ENCODE measurements around the gene FAM72A. TPM values are rescaled to one million over a fixed set of nuclear protein-coding genes. Genes with fewer than 3 reads are reported as not detected.
"Not testable (repeated sequence)": the region's sequence is repeated elsewhere in the genome, so short reads cannot be mapped to it uniquely, and the experiment has no call there.

The FAM72A gene
- 1.2 TPM for total RNA-seq
- long read RNA-seq, result 0 reads

DNA sequence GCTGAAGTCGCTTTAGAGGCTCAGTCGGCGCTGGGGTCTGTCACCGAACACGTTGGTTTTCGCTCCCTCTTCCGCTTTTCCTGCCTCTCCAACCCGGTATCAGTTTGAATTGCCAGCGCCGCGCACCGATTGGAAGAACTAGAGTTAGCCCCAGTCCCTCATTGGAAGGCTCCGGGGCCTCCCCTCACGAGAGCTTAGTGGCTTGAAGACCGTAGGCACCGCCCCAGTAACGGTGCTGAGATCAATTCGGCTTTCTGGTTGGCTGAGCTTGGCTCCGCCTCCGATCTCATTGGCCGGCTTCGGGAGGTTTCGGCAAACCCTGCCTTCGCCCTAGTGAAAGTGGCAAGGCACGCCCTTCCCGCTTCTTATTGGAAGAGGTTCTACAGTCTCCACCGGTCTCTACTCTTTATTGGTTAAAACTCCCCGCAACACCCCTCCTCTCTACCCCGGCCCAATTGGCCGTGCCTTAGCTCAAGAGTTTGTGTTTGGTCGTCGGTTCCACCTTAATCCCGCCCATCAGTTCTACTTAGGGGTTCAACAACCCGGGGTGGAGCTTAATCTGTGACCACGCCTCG is at the start of gene FAM72A:
Gene FAM72A, minus strand, starts transcription at position 51 of the 575 bp plus-strand sequence. CDS start 814 bp downstream, outside the sequence.
- ATAC-seq (ENCODE audit: poor library complexity), result peak; percentile 88
- intact Hi-C loops (cut with DNase I), result not testable (repeated sequence)
- peak; percentile 98 for DNase-seq

GRCh38 chr1:206250953-206251681 is 48.5 kb upstream of the FAM72A start:
- DNase-seq; intact Hi-C loops (cut with DNase I); ATAC-seq (ENCODE audit: poor library complexity): not testable (repeated sequence)

DNA sequence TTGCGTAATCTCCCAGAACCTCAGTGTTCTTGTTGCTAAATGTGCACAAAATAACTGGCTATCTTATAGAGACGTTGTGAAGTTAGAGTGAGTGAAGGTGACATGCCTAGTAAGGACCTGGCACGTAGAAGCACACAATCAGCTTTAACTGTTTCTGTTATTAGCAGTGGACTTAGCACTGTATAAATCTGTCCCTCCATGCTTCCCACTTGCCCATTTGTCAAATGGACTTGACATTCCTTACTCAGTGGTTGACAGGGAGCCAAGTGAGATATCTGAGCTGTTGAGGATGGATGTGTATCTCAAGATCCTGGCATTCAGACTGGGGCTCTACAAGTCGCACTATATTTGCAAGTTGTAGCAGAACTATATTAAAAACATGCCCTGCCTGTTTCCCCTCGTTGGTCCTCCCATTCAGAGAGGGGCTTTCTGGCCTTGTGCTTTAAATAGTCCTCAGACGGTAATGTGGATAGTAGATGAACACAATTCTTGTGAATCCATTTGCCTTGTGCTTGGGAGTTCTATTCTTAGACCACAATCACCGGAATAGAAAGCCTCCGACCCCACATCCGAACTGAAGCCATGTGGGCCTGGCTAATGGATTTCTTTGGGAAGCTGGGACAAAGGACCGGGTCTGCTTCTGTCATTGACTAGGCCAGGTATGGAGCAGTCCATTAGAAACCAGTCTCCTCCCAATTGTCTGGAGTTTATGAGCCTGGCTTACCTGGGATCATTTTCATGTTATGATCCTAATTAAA is 43.7 kb upstream of the FAM72A start:
- peak; percentile 60 for ATAC-seq (ENCODE audit: poor library complexity)
- DNase-seq; intact Hi-C loops (cut with DNase I): not testable (repeated sequence)

- intact Hi-C loops (cut with DNase I); DNase-seq; ATAC-seq (ENCODE audit: poor library complexity): not testable (repeated sequence)
Measured at GRCh38 chr1:206245479-206245878, 42.8 kb upstream of the FAM72A start.

- intact Hi-C loops (cut with DNase I); DNase-seq: not testable (repeated sequence)
- peak; percentile 72 for ATAC-seq (ENCODE audit: poor library complexity)
Measured at GRCh38 chr1:206243335-206243734, 40.7 kb upstream of the FAM72A start.

GRCh38 chr1:206240288-206240687 is 37.6 kb upstream of the FAM72A start:
- DNase-seq; intact Hi-C loops (cut with DNase I): not testable (repeated sequence)
- peak; percentile 45 for ATAC-seq (ENCODE audit: poor library complexity)

DNA sequence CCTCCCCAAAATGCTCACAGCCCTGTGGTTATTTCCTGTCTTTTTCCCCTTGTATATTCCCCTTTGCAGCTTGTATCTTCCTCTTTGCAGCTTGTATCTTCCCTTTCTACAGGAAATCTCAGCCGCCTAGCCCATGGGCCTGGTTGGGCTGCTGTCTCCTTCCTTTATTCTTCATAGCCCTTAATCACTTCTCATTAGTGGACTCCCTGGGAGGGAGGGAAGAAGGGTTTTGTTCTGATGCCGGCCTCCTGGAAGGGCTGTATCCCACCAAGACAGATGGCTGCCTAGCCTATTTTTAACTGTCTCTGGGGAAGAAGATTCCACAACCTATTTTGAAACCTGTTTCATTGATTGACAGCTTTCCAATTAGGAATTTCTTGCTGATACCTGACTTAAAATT is 32.6 kb upstream of the FAM72A start:
- ATAC-seq (ENCODE audit: poor library complexity); intact Hi-C loops (cut with DNase I); DNase-seq: not testable (repeated sequence)

- intact Hi-C loops (cut with DNase I); DNase-seq; ATAC-seq (ENCODE audit: poor library complexity): not testable (repeated sequence)
Measured at GRCh38 chr1:206234189-206234916, 31.7 kb upstream of the FAM72A start.

DNA sequence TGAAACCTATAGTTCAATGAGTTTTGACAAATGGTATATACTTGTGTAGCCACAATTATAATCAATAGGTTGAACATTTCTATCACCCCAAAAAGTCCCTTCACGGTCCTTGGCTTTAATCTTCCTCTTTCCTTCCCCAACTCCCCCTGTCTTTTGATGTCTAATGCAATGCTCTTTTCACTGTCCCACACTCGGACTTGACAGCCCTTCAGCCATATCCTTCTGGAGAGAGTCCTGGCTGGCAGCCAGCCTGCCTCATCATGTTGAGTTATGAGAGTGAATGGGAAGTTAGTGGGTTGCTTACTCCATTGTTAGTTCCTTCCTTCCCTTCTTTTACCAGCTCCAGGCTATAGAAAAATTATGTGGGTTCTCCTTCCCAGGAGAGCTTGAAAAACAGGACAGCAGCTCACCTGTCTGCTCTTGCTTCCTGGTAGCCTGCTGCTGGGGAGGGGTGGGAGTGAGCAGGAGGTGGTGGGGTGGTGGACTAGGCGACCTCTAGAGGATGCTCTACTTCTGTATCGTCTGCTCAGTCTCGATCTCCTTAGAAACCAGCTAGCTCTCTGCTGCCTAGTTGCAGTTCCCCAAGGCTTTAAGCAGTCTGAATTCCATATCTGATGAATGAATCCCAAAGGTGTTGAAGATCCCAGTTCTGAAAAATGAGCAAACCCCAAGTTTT is 30.5 kb upstream of the FAM72A start:
- DNase-seq; intact Hi-C loops (cut with DNase I): not testable (repeated sequence)
- ATAC-seq (ENCODE audit: poor library complexity), result peak; percentile 90

GRCh38 chr1:206231989-206232388 is 29.4 kb upstream of the FAM72A start:
- ATAC-seq (ENCODE audit: poor library complexity); DNase-seq; intact Hi-C loops (cut with DNase I): not testable (repeated sequence)

DNA sequence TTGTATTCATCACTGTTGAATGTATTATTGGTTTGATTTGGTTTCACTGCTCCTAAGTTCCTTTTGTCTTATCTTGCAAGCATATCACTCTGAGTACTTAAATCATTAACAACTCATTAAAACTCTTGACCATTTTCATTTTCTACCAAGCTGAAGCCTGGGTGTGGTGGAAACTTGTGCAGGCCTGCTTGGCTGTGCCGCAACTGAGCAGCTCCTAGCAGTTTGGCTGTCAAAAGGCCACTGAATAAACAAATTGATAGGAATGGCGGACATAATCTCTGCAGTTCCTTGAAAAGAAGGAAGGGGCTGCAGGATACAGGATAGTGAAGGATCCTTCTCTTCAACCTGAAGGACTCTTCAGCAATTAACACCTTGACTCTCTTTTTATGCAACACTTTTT is 26.6 kb upstream of the FAM72A start:
- intact Hi-C loops (cut with DNase I); DNase-seq; ATAC-seq (ENCODE audit: poor library complexity): not testable (repeated sequence)

DNA sequence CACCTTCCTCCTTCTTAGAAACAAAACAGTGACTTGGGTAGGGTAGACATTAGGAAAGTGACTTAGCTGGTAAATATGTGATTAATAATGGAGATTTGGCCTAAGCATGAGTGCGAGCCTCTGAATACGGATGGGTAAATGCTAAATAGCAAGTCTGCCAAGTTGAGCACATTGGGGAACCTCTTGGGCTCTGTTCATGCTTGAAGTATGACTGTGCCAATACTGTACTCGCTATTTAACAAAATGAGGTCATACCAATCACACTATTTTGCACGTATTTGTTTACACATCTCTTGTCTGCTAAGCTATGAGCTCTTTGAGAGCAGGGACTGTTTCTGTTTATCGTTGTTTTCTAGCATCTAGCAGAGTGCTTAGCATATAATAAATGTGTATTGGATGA is 24.2 kb upstream of the FAM72A start:
- ATAC-seq (ENCODE audit: poor library complexity); intact Hi-C loops (cut with DNase I); DNase-seq: not testable (repeated sequence)

- intact Hi-C loops (cut with DNase I); ATAC-seq (ENCODE audit: poor library complexity); DNase-seq: not testable (repeated sequence)
Measured at GRCh38 chr1:206225386-206225785, 22.7 kb upstream of the FAM72A start.

DNA sequence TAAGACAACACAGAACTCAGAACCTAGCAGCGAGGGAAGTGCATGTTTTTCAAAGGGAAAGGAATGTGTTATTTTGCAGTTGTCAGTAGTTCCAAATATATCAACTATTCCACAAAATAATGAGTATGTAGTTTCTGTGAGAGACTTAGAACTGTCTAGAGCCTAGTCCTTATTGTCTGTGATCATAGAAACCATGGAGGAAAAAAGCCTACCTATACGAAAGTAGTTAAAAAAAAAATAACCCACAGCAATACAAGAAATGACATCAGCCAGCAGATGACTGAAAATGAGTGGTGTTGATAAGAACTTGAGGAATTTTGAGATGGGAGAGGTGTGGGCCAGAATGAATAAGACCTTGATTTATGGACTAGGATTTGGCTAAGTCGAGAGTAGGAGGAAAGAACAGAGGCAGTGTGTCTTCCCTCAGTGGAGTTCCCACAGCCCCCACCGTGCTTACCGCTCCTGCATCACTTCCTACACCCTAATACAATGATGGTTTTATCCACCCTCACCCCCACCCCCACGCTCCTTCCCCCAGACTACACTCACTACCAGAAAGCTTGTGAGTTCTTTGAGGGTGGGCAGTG is 21.6 kb upstream of the FAM72A start:
- ATAC-seq (ENCODE audit: poor library complexity); intact Hi-C loops (cut with DNase I); DNase-seq: not testable (repeated sequence)

DNA sequence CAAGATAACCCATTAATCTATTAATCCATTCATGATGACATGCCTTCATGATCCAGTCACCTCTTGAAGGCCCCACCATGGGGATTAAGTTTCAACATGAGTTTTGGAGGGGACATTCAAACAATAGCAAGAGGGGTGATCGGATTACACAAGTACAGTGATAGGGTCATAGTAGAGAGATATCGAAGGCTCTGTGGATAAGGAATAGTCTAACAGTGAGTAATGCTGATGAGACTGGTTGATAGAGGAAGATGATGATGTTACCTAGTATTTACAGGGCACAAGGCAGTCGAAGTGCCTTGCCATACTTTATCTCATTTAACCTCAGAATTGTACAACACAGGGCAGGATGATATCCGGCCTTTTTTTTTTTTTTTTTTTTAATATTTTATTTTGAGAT is 18.9 kb upstream of the FAM72A start:
- DNase-seq; ATAC-seq (ENCODE audit: poor library complexity); intact Hi-C loops (cut with DNase I): not testable (repeated sequence)

- peak; percentile 76 for ATAC-seq (ENCODE audit: poor library complexity)
- intact Hi-C loops (cut with DNase I); DNase-seq: not testable (repeated sequence)
Measured at GRCh38 chr1:206220332-206221000, 17.8 kb upstream of the FAM72A start.

Data from Right ventricle myocardium superior (tissue), 1 donor.